ENCODE measurements around the gene NPL.
A peak's percentile ranks its signal among the peaks of the same experiment; 100 is the strongest.

Gene NPL

DNA sequence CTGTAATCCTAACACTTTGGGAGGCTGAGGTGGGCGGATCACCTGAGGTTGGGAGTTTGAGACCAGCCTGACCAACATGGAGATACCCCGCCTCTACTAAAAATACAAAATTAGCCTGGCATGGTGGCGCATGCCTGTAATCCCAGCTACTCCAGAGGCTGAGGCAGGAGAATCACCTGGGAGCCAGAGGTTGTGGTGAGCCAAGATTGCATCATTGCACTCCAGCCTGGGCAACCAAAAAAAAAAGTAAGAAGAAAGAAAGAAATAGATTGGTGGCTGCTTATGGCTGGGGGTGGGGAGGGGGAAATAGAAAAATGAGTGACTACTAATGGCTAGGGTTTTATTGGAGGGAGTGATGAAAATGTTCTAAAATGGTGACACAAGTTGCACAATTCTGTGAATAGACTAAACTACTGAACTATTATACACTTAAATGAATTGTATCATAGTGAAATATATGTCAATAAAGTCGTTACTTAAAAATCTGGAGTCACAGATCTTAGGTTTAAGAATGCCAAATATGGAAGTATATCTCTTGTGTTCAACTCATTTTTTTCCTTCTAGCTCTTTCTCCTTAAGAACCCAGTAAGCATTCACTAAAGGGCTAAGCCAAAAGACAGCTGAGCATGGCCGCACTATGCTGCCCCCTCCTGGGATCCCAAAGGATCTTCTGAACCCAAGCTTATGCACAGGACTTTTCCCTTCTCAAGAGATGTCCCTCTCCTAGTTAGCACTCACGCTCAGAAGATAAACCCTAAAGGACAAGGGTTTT is 3.2 kb upstream of the NPL start:
- H3K27me3 ChIP-seq, result peaks cover 4% of the 10 kb centered on the region
- H3K4me1 ChIP-seq (ENCODE audit: control insufficient read depth in 1 of 2, insufficient read depth in 1 of 2, low read depth in 1 of 2, low read length in 1 of 2), result peaks cover 23 to 24% of the 10 kb centered on the region in 2 experiments
- H3K27ac ChIP-seq, result no peak overlapping the region
- H3K36me3 ChIP-seq, result no peaks in the 10 kb centered on the region
- no peaks in the 10 kb centered on the region for H3K9me3 ChIP-seq
- TF ChIP-seq, protein P1, sequence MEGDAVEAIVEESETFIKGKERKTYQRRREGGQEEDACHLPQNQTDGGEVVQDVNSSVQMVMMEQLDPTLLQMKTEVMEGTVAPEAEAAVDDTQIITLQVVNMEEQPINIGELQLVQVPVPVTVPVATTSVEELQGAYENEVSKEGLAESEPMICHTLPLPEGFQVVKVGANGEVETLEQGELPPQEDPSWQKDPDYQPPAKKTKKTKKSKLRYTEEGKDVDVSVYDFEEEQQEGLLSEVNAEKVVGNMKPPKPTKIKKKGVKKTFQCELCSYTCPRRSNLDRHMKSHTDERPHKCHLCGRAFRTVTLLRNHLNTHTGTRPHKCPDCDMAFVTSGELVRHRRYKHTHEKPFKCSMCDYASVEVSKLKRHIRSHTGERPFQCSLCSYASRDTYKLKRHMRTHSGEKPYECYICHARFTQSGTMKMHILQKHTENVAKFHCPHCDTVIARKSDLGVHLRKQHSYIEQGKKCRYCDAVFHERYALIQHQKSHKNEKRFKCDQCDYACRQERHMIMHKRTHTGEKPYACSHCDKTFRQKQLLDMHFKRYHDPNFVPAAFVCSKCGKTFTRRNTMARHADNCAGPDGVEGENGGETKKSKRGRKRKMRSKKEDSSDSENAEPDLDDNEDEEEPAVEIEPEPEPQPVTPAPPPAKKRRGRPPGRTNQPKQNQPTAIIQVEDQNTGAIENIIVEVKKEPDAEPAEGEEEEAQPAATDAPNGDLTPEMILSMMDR (IDR thresholded peaks at IDR 0.05), result peak; percentile 41
- H3K4me3 ChIP-seq (ENCODE audit: low read depth in 1 of 2, low read length in 1 of 2), result no peak overlapping the region

- H3K27ac ChIP-seq, result no peak overlapping the region
- TF ChIP-seq, protein P1 (IDR thresholded peaks at IDR 0.05), result no peak
- peaks cover 28 to 30% of the 10 kb centered on the region in 2 experiments for H3K4me1 ChIP-seq (ENCODE audit: control insufficient read depth in 1 of 2, insufficient read depth in 1 of 2, low read depth in 1 of 2, low read length in 1 of 2)
- H3K27me3 ChIP-seq, result peaks cover 4% of the 10 kb centered on the region
- H3K36me3 ChIP-seq, result no peaks in the 10 kb centered on the region
- no peaks in the 10 kb centered on the region for H3K9me3 ChIP-seq
- H3K4me3 ChIP-seq (ENCODE audit: low read depth in 1 of 2, low read length in 1 of 2), result no peak overlapping the region
Observed at GRCh38 chr1:182786995-182787324, 2.6 kb upstream of the NPL start.

DNA sequence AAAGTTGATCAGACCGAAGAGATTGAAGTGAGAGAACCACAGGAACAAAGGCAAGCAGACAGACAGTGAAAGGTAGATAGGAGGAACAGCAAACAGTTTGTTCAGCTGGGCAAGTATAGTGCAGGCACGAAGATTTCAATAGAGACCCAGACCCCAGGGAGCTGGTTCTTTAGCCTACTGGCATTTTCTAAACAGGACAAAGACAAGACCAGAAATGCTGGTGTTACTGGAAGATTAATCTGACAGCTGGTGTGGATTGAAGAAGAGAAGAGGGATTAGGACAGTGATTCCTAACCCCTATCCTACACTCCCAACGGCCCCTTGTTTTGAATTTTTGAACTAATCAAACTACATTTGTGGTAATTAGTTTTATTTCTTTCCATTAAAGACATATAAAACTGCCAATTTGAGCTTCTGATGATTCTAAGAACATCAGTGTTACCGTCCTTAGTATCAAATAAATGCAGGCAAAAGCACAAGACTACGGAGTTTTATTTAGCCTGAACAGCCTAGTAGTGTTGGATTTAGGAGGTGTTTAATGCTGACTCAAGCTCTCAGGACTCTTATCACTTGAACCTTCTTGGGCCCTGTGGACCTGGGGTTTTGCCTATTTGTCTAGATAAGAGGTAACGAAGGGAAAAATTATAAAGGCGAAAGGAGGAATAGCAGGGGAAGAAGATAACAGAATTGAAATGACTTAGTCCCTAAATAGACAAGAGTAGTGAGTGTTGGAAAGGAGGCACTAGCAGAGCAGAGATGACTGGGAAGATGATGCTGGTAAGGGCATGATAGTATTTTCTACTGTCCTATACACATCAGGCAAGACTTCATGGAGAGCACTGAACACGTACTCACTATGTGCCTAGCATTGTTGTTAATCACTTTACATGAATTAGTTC is 2.0 kb downstream of the NPL start:
- TF ChIP-seq, protein P1 (IDR thresholded peaks at IDR 0.05), result no peak
- Histone ChIP-seq H3K36me3 (peaks cover 27% of the 10 kb centered on the region), H3K9me3 (no peaks in the 10 kb centered on the region), H3K27me3 (peaks cover 4% of the 10 kb centered on the region), H3K4me3 (ENCODE audit: low read depth in 1 of 2, low read length in 1 of 2) (peak overlapping the region; percentile 16 to 72), H3K27ac (peak overlapping the region; percentile 96), H3K4me1 (ENCODE audit: control insufficient read depth in 1 of 2, insufficient read depth in 1 of 2, low read depth in 1 of 2, low read length in 1 of 2) (peaks cover 73 to 76% of the 10 kb centered on the region in 2 experiments)

DNA sequence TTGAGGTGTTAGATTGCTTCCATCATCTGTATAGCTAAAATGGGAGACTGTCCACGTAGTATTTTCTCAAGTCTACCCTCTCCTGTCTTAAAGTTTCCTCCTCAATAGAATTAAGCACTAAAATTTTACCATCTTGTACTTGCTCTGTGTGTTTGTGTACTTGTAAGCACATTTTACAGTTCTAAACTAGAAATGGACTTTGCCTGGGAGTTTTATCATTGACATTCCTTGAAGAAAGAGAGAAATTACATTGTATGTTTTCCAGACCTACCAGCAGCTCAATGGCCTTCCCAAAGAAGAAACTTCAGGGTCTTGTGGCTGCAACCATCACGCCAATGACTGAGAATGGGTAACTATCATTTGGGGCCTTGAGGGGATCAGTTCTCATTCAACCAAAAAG is 4.5 kb downstream of the NPL start:
- Histone ChIP-seq H3K4me1 (ENCODE audit: control insufficient read depth in 1 of 2, insufficient read depth in 1 of 2, low read depth in 1 of 2, low read length in 1 of 2) (peaks cover 80 to 86% of the 10 kb centered on the region in 2 experiments), H3K9me3 (no peaks in the 10 kb centered on the region), H3K27ac (peak overlapping the region; percentile 96), H3K36me3 (peaks cover 51% of the 10 kb centered on the region), H3K4me3 (ENCODE audit: low read depth in 1 of 2, low read length in 1 of 2) (peak overlapping the region; percentile 49 to 72), H3K27me3 (no peaks in the 10 kb centered on the region)
- TF ChIP-seq, protein P1 (IDR thresholded peaks at IDR 0.05), result no peak

- Histone ChIP-seq H3K9me3 (no peaks in the 10 kb centered on the region), H3K4me3 (ENCODE audit: low read depth in 1 of 2, low read length in 1 of 2) (peak overlapping the region; percentile 49 to 72), H3K27ac (peak overlapping the region; percentile 96), H3K27me3 (no peaks in the 10 kb centered on the region), H3K36me3 (peaks cover 53% of the 10 kb centered on the region), H3K4me1 (ENCODE audit: control insufficient read depth in 1 of 2, insufficient read depth in 1 of 2, low read depth in 1 of 2, low read length in 1 of 2) (peaks cover 78 to 83% of the 10 kb centered on the region in 2 experiments)
- TF ChIP-seq, protein P1 (IDR thresholded peaks at IDR 0.05), result no peak
Observed at GRCh38 chr1:182794676-182795201, 5.2 kb downstream of the NPL start.

All from neutrophil (primary cell).